ENCODE data around the gene CXCL5.

GRCh38 chr4:73948990-73949706 is 49.3 kb downstream of the CXCL5 start:
- TF ChIP-seq CTCF (IDR thresholded peaks at IDR 0.05) (no peak), POLR2A (IDR thresholded peaks at IDR 0.05) (no peak), EP300 (IDR thresholded peaks at IDR 0.05) (no peak)
